AG09319 (cell line): ENCODE data around the gene CDYL.

ENCODE experiments used
- DNase-seq: peaks from one replicate; pipeline ENCODE4 v3.0.0-alpha.2; 2010; ENCODE audit warnings: low read depth; ENCODE audit errors: extremely low read depth
- CTCF ChIP-seq: IDR thresholded peaks from 2 replicates; pipeline ENCODE4 v1.5.1; 2011; ENCODE audit warnings: low read depth, mild to moderate bottlenecking, inconsistent platforms, low read length, moderate library complexity

The CDYL gene

GRCh38 chr6:4732691-4733315, 43.4 kb upstream of the CDYL start:
- no peak for TF ChIP-seq CTCF
- DNase-seq: peak; percentile 38

GRCh38 chr6:4736371-4736873, 39.8 kb upstream of the CDYL start:
- no peak for DNase-seq
- no peak for TF ChIP-seq CTCF

GRCh38 chr6:4740032-4740431, 36.2 kb upstream of the CDYL start:
- no peak for TF ChIP-seq CTCF
- no peak for DNase-seq

- TF ChIP-seq CTCF: no peak
- no peak for DNase-seq
These were observed 33.1 kb upstream of the CDYL start for GRCh38 chr6:4743062-4743461.

GRCh38 chr6:4743926-4744325, 32.3 kb upstream of the CDYL start:
- no peak for DNase-seq
- no peak for TF ChIP-seq CTCF

GRCh38 chr6:4747588-4747987, 28.6 kb upstream of the CDYL start:
- DNase-seq: no peak
- TF ChIP-seq CTCF: no peak

- no peak for DNase-seq
- TF ChIP-seq CTCF: no peak
These were observed 24.3 kb upstream of the CDYL start for GRCh38 chr6:4751823-4752464.
